HL-60 (cell line): ENCODE data around the gene RYR2.

Source experiments
- CTCF ChIP-seq: IDR thresholded peaks from one replicate; pipeline ENCODE4 v1.5.1; 2011; ENCODE audit warnings: low read length, control low read depth, inconsistent platforms; ENCODE audit not compliant: insufficient read depth
- GABPA ChIP-seq: IDR thresholded peaks from 2 replicates; pipeline ENCODE4 v1.6.1; 2012; ENCODE audit warnings: low read depth
- POLR2AphosphoS5 ChIP-seq: IDR thresholded peaks from 2 replicates; pipeline ENCODE4 v1.6.1; 2012; ENCODE audit warnings: low read depth
- REST ChIP-seq: IDR thresholded peaks from 2 replicates; pipeline ENCODE4 v1.6.1; 2012; ENCODE audit warnings: low read depth; ENCODE audit not compliant: insufficient replicate concordance
- SPI1 ChIP-seq: IDR thresholded peaks from 2 replicates; pipeline ENCODE4 v1.6.1; 2012; ENCODE audit warnings: low read depth, mild to moderate bottlenecking, borderline replicate concordance

GRCh38 chr1:237041461-237041794 is 556 bp upstream of the RYR2 start:
- TF ChIP-seq CTCF: no peak
- no peak for TF ChIP-seq SPI1
- TF ChIP-seq REST: no peak
- TF ChIP-seq POLR2AphosphoS5: no peak
- no peak for TF ChIP-seq GABPA
